Suprapubic skin (tissue), 3 donors: ENCODE measurements around the gene FOXP4.

Source experiments
- CTCF ChIP-seq, 2 donors: fragments of 200-600 bp in 1 of 2; fragments of 450-650 bp in 1 of 2; sonication (generic) in 1 of 2; IDR thresholded peaks; one replicate each; pipeline ENCODE4 v1.5.1; 2016 to 2019; ENCODE audit warnings: antibody characterized with exemption in 2 of 2, mild to moderate bottlenecking in 1 of 2, moderate library complexity in 1 of 2
- EP300 ChIP-seq: sonication (generic); formaldehyde crosslinking; IDR thresholded peaks from one replicate; pipeline ENCODE4 v1.6.1; 2017; ENCODE audit warnings: antibody characterized with exemption
- POLR2A ChIP-seq, 2 donors: fragments of 450-650 bp; IDR thresholded peaks; one replicate each; pipeline ENCODE4 v1.6.1; 2017; ENCODE audit warnings: antibody characterized with exemption in 2 of 2, mild to moderate bottlenecking in 2 of 2, moderate library complexity in 2 of 2

GRCh38 chr6:41531591-41532582, 14.3 kb upstream of the FOXP4 start:
- no peak for TF ChIP-seq EP300
- no peak for TF ChIP-seq CTCF (IDR thresholded peaks at IDR 0.05)
- no peak for TF ChIP-seq POLR2A (IDR thresholded peaks at IDR 0.05)
